ENCODE measurements around the gene SNX11. TPM values are rescaled to one million over a fixed set of nuclear protein-coding genes. Genes with fewer than 3 reads are reported as not detected.

Gene SNX11
- polyA plus RNA-seq, 1 donor from 2014 or later, result 29.0 TPM

DNA sequence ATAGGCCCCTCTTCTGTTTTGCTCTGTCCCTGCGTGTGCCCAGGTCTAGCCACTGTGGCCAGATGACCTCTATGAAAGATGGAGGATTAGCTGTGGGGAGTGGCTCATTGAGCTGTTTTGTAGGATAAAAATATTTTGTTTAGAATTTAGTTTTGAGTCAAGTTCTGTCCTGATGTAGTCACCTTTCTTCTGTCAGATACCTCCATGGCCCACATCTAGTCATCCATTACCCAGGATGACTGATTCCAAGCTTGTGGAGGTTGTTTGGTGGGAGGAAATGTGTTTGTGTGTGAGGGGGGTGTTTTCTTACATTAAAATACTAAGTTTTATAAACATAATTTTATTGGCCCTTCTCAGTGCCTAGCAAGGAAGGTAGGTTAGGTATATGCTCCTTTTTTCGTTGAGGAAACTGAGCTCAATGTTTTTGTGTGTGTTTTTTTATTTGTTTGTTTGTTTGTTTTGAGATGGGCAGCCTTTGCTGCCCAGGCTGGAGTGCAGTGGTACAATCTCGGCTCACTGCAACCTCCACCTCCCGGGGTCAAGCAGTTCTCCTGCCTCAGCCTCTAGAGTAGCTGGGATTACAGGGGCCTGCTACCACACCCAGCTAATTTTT is 16.3 kb downstream of the SNX11 start:
- Histone ChIP-seq H3K27me3 (ENCODE audit: insufficient read depth, low read depth, low read length) (no peaks in the 10 kb centered on the region), H3K79me2 (replicated peaks; ENCODE audit: insufficient read depth, low read length) (no peaks in the 10 kb centered on the region), H3K4me2 (ENCODE audit: low read length) (no peak overlapping the region), H4K20me1 (ENCODE audit: insufficient read depth) (no peaks in the 10 kb centered on the region), H3K9ac (ENCODE audit: low read length) (no peak overlapping the region), H3K9me2 (ENCODE audit: insufficient read depth, low read length) (no peaks in the 10 kb centered on the region), H3K27ac (ENCODE audit: low read length) (no peak overlapping the region), H3F3A (ENCODE audit: insufficient read depth, low read length, poor library complexity, severe bottlenecking) (no peaks in the 10 kb centered on the region), H3K36me3 (ENCODE audit: insufficient read depth, low read length) (peaks cover 2% of the 10 kb centered on the region), H3K4me3 (ENCODE audit: low read length) (no peak overlapping the region), H2AFZ (ENCODE audit: low read depth, low read length) (no peak overlapping the region), H3K9me3 (ENCODE audit: low read length) (no peaks in the 10 kb centered on the region)
- TF ChIP-seq TAF1 (IDR thresholded peaks at IDR 0.05; ENCODE audit: low read depth), result no peak
- no peak for TF ChIP-seq REST (IDR thresholded peaks at IDR 0.05; ENCODE audit: borderline replicate concordance)
- no peak for TF ChIP-seq SMC3 (conservative IDR thresholded peaks at IDR 0.05; ENCODE audit: poor library complexity)
- TF ChIP-seq RAD21 (conservative IDR thresholded peaks at IDR 0.05), result no peak

GRCh38 chr17:48125829-48126531 is 18.4 kb downstream of the SNX11 start:
- H3K36me3 ChIP-seq (ENCODE audit: insufficient read depth, low read length), result no peaks in the 10 kb centered on the region
- H3K27ac ChIP-seq (ENCODE audit: low read length), result no peak overlapping the region
- peak overlapping the region; percentile 18 for H3K4me3 ChIP-seq (ENCODE audit: low read length)
- no peaks in the 10 kb centered on the region for H3F3A ChIP-seq (ENCODE audit: insufficient read depth, low read length, poor library complexity, severe bottlenecking)
- H3K4me2 ChIP-seq (ENCODE audit: low read length), result no peak overlapping the region
- TF ChIP-seq RAD21 (conservative IDR thresholded peaks at IDR 0.05), result no peak
- no peak for TF ChIP-seq POLR2AphosphoS5 (IDR thresholded peaks at IDR 0.05)
- TF ChIP-seq, protein P1, sequence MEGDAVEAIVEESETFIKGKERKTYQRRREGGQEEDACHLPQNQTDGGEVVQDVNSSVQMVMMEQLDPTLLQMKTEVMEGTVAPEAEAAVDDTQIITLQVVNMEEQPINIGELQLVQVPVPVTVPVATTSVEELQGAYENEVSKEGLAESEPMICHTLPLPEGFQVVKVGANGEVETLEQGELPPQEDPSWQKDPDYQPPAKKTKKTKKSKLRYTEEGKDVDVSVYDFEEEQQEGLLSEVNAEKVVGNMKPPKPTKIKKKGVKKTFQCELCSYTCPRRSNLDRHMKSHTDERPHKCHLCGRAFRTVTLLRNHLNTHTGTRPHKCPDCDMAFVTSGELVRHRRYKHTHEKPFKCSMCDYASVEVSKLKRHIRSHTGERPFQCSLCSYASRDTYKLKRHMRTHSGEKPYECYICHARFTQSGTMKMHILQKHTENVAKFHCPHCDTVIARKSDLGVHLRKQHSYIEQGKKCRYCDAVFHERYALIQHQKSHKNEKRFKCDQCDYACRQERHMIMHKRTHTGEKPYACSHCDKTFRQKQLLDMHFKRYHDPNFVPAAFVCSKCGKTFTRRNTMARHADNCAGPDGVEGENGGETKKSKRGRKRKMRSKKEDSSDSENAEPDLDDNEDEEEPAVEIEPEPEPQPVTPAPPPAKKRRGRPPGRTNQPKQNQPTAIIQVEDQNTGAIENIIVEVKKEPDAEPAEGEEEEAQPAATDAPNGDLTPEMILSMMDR (IDR thresholded peaks at IDR 0.05; ENCODE audit: poor library complexity, severe bottlenecking), result no peak
- TF ChIP-seq SMC3 (conservative IDR thresholded peaks at IDR 0.05; ENCODE audit: poor library complexity), result no peak
- H3K9me3 ChIP-seq (ENCODE audit: low read length), result no peaks in the 10 kb centered on the region
- no peaks in the 10 kb centered on the region for H3K79me2 ChIP-seq (replicated peaks; ENCODE audit: insufficient read depth, low read length)
- no peak overlapping the region for H3K9ac ChIP-seq (ENCODE audit: low read length)
- H2AFZ ChIP-seq (ENCODE audit: low read depth, low read length), result no peak overlapping the region
- no peaks in the 10 kb centered on the region for H3K27me3 ChIP-seq (ENCODE audit: insufficient read depth, low read depth, low read length)
- H3K9me2 ChIP-seq (ENCODE audit: insufficient read depth, low read length), result no peaks in the 10 kb centered on the region
- no peaks in the 10 kb centered on the region for H4K20me1 ChIP-seq (ENCODE audit: insufficient read depth)

DNA sequence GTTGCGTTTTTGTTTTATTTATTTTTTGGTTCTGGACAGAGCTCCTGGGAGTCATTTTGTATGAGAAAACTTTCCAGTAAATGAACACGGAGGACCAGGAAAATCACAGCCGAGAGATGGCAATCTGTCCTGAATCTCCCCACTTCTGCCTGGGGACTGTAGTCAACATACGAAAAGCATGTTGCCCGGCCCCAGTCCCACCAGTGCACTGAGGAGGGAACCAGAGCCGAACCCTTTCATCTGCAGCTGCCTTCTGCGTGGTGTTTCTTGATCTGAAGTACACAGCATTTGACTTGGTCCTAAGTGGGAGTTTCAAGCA is 18.9 kb downstream of the SNX11 start:
- Histone ChIP-seq H3K36me3 (ENCODE audit: insufficient read depth, low read length) (no peaks in the 10 kb centered on the region), H2AFZ (ENCODE audit: low read depth, low read length) (no peak overlapping the region), H3K9me2 (ENCODE audit: insufficient read depth, low read length) (no peaks in the 10 kb centered on the region), H3K4me3 (ENCODE audit: low read length) (no peak overlapping the region), H3K27ac (ENCODE audit: low read length) (no peak overlapping the region), H3K4me2 (ENCODE audit: low read length) (no peak overlapping the region), H4K20me1 (ENCODE audit: insufficient read depth) (no peaks in the 10 kb centered on the region), H3K79me2 (replicated peaks; ENCODE audit: insufficient read depth, low read length) (no peaks in the 10 kb centered on the region), H3K9ac (ENCODE audit: low read length) (no peak overlapping the region), H3K27me3 (ENCODE audit: insufficient read depth, low read depth, low read length) (no peaks in the 10 kb centered on the region), H3F3A (ENCODE audit: insufficient read depth, low read length, poor library complexity, severe bottlenecking) (no peaks in the 10 kb centered on the region), H3K9me3 (ENCODE audit: low read length) (no peaks in the 10 kb centered on the region)
- TF ChIP-seq, protein P1 (IDR thresholded peaks at IDR 0.05; ENCODE audit: poor library complexity, severe bottlenecking), result no peak
- TF ChIP-seq POLR2AphosphoS5 (IDR thresholded peaks at IDR 0.05) (no peak), EP300 (conservative IDR thresholded peaks at IDR 0.05; ENCODE audit: poor library complexity, severe bottlenecking) (no peak), TAF1 (IDR thresholded peaks at IDR 0.05; ENCODE audit: low read depth) (no peak), SMC3 (conservative IDR thresholded peaks at IDR 0.05; ENCODE audit: poor library complexity) (no peak), RAD21 (conservative IDR thresholded peaks at IDR 0.05) (no peak), EZH2 (IDR thresholded peaks at IDR 0.05; ENCODE audit: borderline replicate concordance, insufficient read depth, low read length, poor library complexity, severe bottlenecking) (no peak), MXI1 (conservative IDR thresholded peaks at IDR 0.05; ENCODE audit: poor library complexity, severe bottlenecking) (no peak), REST (IDR thresholded peaks at IDR 0.05; ENCODE audit: borderline replicate concordance) (no peak)

All from neural cell (in vitro differentiated cells).